GM18951 (cell line): ENCODE measurements around the gene BCL2L13.

Experiments
- POLR2A ChIP-seq: IDR thresholded peaks from 4 replicates; pipeline ENCODE4 v1.6.1; 2011; ENCODE audit warnings: mild to moderate bottlenecking; ENCODE audit not compliant: insufficient read length, insufficient read depth; ENCODE audit errors: extremely low read depth
- in situ Hi-C: fragments of 300-500 bp; cut with MboI; formaldehyde crosslinking; loops from one replicate; pipeline ENCODE4 v1.12.0; 2022; ENCODE audit warnings: low sequenced_read_pairs, mixed read lengths, inconsistent platforms; ENCODE audit not compliant: unreplicated experiment

The BCL2L13 gene

GRCh38 chr22:17716529-17716928, 78.0 kb downstream of the BCL2L13 start:
- no peak for TF ChIP-seq POLR2A
- in situ Hi-C loops = no loop called here

GRCh38 chr22:17717708-17718107, 79.2 kb downstream of the BCL2L13 start:
- TF ChIP-seq POLR2A = no peak
- in situ Hi-C loops = no loop called here

- in situ Hi-C loops = no loop called here
- no peak for TF ChIP-seq POLR2A
Observed at GRCh38 chr22:17719911-17720310, 81.4 kb downstream of the BCL2L13 start.

- in situ Hi-C loops = no loop called here
- TF ChIP-seq POLR2A = no peak
Observed at GRCh38 chr22:17724241-17724640, 85.7 kb downstream of the BCL2L13 start.

- in situ Hi-C loops = no loop called here
- no peak for TF ChIP-seq POLR2A
Observed at GRCh38 chr22:17724678-17725499, 86.3 kb downstream of the BCL2L13 start.

- TF ChIP-seq POLR2A = no peak
- in situ Hi-C loops = no loop called here
Observed at GRCh38 chr22:17725500-17725796, 86.9 kb downstream of the BCL2L13 start.

GRCh38 chr22:17726006-17726927, 87.7 kb downstream of the BCL2L13 start:
- TF ChIP-seq POLR2A = no peak
- in situ Hi-C loops = no loop called here

GRCh38 chr22:17726928-17727897, 88.7 kb downstream of the BCL2L13 start:
- TF ChIP-seq POLR2A = no peak
- in situ Hi-C loops = no loop called here

- in situ Hi-C loops = no loop called here
- TF ChIP-seq POLR2A = no peak
Observed at GRCh38 chr22:17728786-17729185, 90.2 kb downstream of the BCL2L13 start.

GRCh38 chr22:17729561-17729960, 91.0 kb downstream of the BCL2L13 start:
- in situ Hi-C loops = no loop called here
- no peak for TF ChIP-seq POLR2A

GRCh38 chr22:17732251-17732854, 93.8 kb downstream of the BCL2L13 start:
- in situ Hi-C loops = no loop called here

GRCh38 chr22:17733466-17733865, 94.9 kb downstream of the BCL2L13 start:
- in situ Hi-C loops = no loop called here
- no peak for TF ChIP-seq POLR2A

More at GRCh38 chr22:17732251-17732854, 93.8 kb downstream of the BCL2L13 start:
- no peak for TF ChIP-seq POLR2A
